ENCODE data around the gene RAB10.

RAB10 gene

GRCh38 chr2:26179446-26179913 lies 145.6 kb downstream of the RAB10 start:
- no peak overlapping the region for H3K4me3 ChIP-seq (replicated peaks; ENCODE audit: low read depth, low read length)
- DNase-seq (ENCODE audit: low read depth), result no peak
- no peak for TF ChIP-seq CTCF (IDR thresholded peaks at IDR 0.05; ENCODE audit: low read length, missing control alignments)

GRCh38 chr2:26182441-26182840 lies 148.6 kb downstream of the RAB10 start:
- H3K4me3 ChIP-seq (replicated peaks; ENCODE audit: low read depth, low read length), result no peak overlapping the region
- DNase-seq (ENCODE audit: low read depth), result no peak

DNA sequence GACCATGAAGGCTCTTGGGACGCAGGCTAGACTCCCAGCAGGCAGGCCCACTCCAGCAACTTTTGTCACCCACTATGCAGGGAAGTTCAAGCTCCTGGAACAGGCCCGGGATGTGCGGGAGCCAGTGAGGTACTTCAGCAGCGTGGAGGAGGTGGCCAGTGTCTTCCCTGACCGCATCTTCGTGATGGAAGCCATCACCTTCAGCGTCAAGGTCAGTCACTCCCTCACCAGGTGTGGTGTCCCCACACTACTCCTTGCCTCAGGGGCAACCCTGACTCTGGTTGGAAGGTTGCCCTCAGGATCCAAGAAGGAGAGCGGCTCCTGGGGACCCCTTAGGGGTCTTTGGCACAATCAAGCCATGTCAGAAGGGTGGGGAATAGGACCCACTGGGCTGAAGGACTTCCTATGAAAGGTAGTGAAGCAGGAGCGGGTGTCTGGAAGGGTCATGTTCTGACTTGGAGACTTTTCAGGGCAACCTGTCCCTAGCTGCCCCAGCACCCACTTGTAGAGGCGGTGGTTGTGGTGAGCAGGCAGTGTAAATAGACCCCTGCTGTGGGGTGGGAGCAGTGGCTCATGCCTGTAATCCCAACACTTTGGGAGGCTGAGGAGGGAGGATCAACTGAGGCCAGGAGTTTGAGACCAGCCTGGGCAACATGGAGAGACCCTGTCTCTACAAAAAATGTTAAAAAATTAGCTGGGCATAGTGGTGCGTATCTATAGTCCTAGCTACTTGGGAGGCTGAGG lies 149.2 kb downstream of the RAB10 start:
- no peak for DNase-seq (ENCODE audit: low read depth)
- TF ChIP-seq CTCF (IDR thresholded peaks at IDR 0.05; ENCODE audit: low read length, missing control alignments), result no peak

More at GRCh38 chr2:26182441-26182840, 148.6 kb downstream of the RAB10 start:
- no peak for TF ChIP-seq CTCF (IDR thresholded peaks at IDR 0.05; ENCODE audit: low read length, missing control alignments)

GRCh38 chr2:26184121-26184520 lies 150.2 kb downstream of the RAB10 start:
- DNase-seq (ENCODE audit: low read depth), result no peak

More for the DNA sequence above, 149.2 kb downstream of the RAB10 start:
- H3K4me3 ChIP-seq (replicated peaks; ENCODE audit: low read depth, low read length), result no peak overlapping the region

GRCh38 chr2:26184555-26185303 lies 150.8 kb downstream of the RAB10 start:
- DNase-seq (ENCODE audit: low read depth), result peak; percentile 87
- peak; percentile 32 for TF ChIP-seq CTCF (IDR thresholded peaks at IDR 0.05; ENCODE audit: low read length, missing control alignments)
- H3K4me3 ChIP-seq (replicated peaks; ENCODE audit: low read depth, low read length), result peak overlapping the region; percentile 56

More at GRCh38 chr2:26184121-26184520, 150.2 kb downstream of the RAB10 start:
- no peak for TF ChIP-seq CTCF (IDR thresholded peaks at IDR 0.05; ENCODE audit: low read length, missing control alignments)
- H3K4me3 ChIP-seq (replicated peaks; ENCODE audit: low read depth, low read length), result peak overlapping the region; percentile 42

DNA sequence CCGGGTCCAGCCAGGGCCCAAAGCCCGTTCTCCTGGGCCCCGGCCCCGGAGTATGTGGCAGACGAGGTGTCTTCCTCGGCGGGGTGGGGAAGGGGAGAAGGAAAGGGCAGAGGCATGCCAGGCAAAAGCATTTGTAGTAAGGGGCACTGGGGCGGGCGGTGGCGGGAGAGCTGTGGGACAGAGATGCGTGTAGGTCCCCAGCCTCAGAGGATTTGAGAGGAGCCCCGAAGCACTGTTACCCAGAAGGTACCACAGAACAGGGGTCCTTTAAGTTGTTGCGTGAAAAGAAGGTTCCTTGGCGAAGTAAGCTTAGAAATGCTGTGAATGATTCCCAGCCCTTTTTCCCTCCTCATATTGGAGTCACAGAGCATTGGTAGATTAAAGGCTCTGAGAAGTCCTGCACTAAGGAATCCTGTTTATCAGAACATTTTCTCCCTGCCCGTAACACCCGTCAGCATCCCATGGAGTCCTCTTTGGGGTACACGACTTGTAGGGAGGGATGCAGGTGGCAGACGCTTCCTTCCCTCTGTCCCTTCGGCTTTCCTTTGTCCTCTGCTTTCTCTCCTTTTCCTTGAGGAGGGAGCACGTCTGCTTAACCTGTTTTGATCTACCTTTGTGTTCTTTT lies 151.5 kb downstream of the RAB10 start:
- peak overlapping the region; percentile 56 for H3K4me3 ChIP-seq (replicated peaks; ENCODE audit: low read depth, low read length)
- no peak for DNase-seq (ENCODE audit: low read depth)
- TF ChIP-seq CTCF (IDR thresholded peaks at IDR 0.05; ENCODE audit: low read length, missing control alignments), result no peak

All from fibroblast of pulmonary artery (primary cell).